ENCODE data around the gene FRZB.

Gene FRZB

DNA sequence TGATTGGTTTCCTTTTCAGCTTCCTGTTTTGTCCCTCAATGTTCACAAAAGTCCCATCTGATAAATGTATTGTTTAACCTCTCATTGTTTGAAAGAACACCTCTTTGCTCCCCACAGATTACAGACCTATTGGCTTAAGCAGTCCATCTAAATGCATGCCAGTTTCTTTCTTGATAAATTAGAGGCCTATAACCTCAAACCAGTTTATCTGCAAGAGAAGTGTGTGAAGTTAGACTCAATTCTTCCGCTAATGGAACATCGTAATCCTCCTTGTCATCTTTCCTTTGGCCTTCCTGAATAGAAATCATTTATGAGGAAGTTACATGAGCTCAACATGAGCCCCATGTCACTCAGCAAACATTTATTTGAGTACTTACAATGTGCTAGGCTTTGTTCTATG lies 74.0 kb downstream of the FRZB start:
- no peak overlapping the region for H3K27ac ChIP-seq
- no peak for TF ChIP-seq ZFX (IDR thresholded peaks at IDR 0.05; ENCODE audit: borderline replicate concordance)
- TF ChIP-seq, protein P1, sequence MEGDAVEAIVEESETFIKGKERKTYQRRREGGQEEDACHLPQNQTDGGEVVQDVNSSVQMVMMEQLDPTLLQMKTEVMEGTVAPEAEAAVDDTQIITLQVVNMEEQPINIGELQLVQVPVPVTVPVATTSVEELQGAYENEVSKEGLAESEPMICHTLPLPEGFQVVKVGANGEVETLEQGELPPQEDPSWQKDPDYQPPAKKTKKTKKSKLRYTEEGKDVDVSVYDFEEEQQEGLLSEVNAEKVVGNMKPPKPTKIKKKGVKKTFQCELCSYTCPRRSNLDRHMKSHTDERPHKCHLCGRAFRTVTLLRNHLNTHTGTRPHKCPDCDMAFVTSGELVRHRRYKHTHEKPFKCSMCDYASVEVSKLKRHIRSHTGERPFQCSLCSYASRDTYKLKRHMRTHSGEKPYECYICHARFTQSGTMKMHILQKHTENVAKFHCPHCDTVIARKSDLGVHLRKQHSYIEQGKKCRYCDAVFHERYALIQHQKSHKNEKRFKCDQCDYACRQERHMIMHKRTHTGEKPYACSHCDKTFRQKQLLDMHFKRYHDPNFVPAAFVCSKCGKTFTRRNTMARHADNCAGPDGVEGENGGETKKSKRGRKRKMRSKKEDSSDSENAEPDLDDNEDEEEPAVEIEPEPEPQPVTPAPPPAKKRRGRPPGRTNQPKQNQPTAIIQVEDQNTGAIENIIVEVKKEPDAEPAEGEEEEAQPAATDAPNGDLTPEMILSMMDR (IDR thresholded peaks at IDR 0.05) = no peak

DNA sequence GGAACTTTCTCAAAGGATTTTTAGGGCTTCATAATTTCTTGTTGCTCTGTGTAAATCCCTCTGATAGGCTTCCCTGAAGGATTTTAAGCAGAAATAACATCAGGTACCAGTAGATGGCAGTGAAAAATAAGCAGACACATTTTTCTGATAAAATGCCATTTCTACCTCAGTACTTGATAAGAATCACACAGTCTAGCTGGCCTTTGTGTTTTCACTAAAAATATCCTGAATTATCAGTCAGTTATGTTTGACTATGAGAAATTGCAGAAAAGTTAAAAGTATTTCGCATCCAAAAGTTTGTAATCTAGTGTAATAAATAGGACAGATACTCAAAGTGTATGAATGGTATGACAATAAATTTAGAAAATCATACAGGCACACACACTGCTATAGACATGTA lies 81.7 kb downstream of the FRZB start:
- no peak for TF ChIP-seq ZFX (IDR thresholded peaks at IDR 0.05; ENCODE audit: borderline replicate concordance)
- TF ChIP-seq, protein P1 (IDR thresholded peaks at IDR 0.05) = peak; percentile 67
- H3K27ac ChIP-seq = no peak overlapping the region

DNA sequence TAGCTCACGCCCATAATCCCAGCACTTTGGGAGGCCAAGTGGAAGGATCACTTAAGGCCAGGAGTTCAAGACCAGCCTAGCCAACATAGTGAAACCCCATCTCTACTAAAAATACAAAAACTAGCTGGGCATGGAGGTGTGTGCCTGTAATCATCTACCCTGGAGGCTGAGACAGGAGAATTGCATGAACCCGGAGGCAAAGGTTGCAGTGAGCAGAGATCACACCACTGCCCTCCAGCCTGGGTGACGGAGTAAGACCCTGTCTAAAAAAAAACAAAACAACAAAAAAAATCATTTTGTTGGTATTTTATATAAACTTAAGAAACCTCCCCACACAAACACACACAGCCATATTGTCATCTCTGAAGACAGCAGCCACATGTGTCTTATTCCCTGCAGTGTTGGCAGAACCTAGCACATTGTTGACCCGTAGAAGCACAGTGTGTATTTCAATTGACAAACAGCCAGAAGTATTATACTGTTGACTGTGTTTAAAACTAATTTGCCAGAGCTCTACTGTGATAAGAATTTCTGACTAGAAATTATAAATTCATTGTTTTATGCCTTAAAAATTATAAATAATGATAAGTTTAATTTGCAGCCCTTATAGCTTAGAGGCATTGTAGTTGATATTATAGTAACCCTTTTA lies 82.3 kb downstream of the FRZB start:
- no peak overlapping the region for H3K27ac ChIP-seq
- TF ChIP-seq, protein P1 (IDR thresholded peaks at IDR 0.05) = no peak
- no peak for TF ChIP-seq ZFX (IDR thresholded peaks at IDR 0.05; ENCODE audit: borderline replicate concordance)

Measured in 22Rv1 (cell line).